ENCODE measurements around the gene HDAC4.

The HDAC4 gene

GRCh38 chr2:239160226-239161143, 240.3 kb downstream of the HDAC4 start:
- DNase-seq, result no peak

- DNase-seq, result no peak
Measured at GRCh38 chr2:239159476-239159911, 241.3 kb downstream of the HDAC4 start.

- DNase-seq, result no peak
Measured at GRCh38 chr2:239158641-239159475, 242.0 kb downstream of the HDAC4 start.

GRCh38 chr2:239157771-239158170, 243.0 kb downstream of the HDAC4 start:
- no peak for DNase-seq

GRCh38 chr2:239157269-239157668, 243.6 kb downstream of the HDAC4 start:
- DNase-seq, result no peak

GRCh38 chr2:239156516-239157265, 244.1 kb downstream of the HDAC4 start:
- no peak for DNase-seq

GRCh38 chr2:239155806-239156480, 244.9 kb downstream of the HDAC4 start:
- DNase-seq, result no peak

GRCh38 chr2:239154971-239155805, 245.6 kb downstream of the HDAC4 start:
- DNase-seq, result no peak

- no peak for DNase-seq
Measured at GRCh38 chr2:239153806-239154591, 246.8 kb downstream of the HDAC4 start.

GRCh38 chr2:239152916-239153305, 247.9 kb downstream of the HDAC4 start:
- no peak for DNase-seq

GRCh38 chr2:239152239-239152915, 248.4 kb downstream of the HDAC4 start:
- no peak for DNase-seq

GRCh38 chr2:239151201-239152131, 249.4 kb downstream of the HDAC4 start:
- no peak for DNase-seq

- DNase-seq, result no peak
Measured at GRCh38 chr2:239150125-239151011, 250.5 kb downstream of the HDAC4 start.

- DNase-seq, result no peak
Measured at GRCh38 chr2:239149501-239149900, 251.3 kb downstream of the HDAC4 start.

GRCh38 chr2:239148495-239149200, 252.2 kb downstream of the HDAC4 start:
- no peak for DNase-seq

- no peak for DNase-seq
Measured at GRCh38 chr2:239147376-239147775, 253.4 kb downstream of the HDAC4 start.

GRCh38 chr2:239146741-239147181, 254.1 kb downstream of the HDAC4 start:
- no peak for DNase-seq

Data from NCI-H1417 (cell line).